Activated naive CD4-positive, alpha-beta T cell treated with anti-CD3 and anti-CD28 coated beads, Interleukin-2, amount 50 U/mL, for 72 hours (primary cell): Measurements from ENCODE around the gene KISS1. TPM values are rescaled to one million over a fixed set of nuclear protein-coding genes. Genes with fewer than 3 reads are reported as not detected.

Source experiments
- ATAC-seq, 2 donors: fragments of 150-1000 bp; cut with Tn5 transposase; 2 replicates each; pipeline ENCODE4 v1.10.0; 2021; ENCODE audit warnings: mild to moderate bottlenecking in 2 of 2, moderate library complexity in 2 of 2
- DNase-seq, 2 donors: peaks; one replicate each; pipeline ENCODE4 v3.0.0; 2021 to 2022; ENCODE audit warnings: low spot score in 2 of 2
- H3K27ac Mint-ChIP-seq, 2 donors: one replicate each; pipeline ENCODE4 v1.8.0; 2022; ENCODE audit warnings: mild to moderate bottlenecking in 2 of 2, mixed read lengths in 2 of 2
- H3K36me3 Mint-ChIP-seq, 2 donors: one replicate each; pipeline ENCODE4 v1.8.0; 2022; ENCODE audit warnings: mixed read lengths in 2 of 2
- H3K9me3 Mint-ChIP-seq, 2 donors: one replicate each; pipeline ENCODE4 v1.8.0; 2022; ENCODE audit warnings: mixed read lengths in 2 of 2
- total RNA-seq, 2 donors: library from RNA; stranded (reverse); gene quantifications; one replicate each; pipeline ENCODE4 v1.2.3, GENCODE V29; 2022

The KISS1 gene
- total RNA-seq, 2 donors from 2014 or later = 0.91 TPM; not detected in 1

- DNase-seq (no peak), ATAC-seq (no peak)
- Mint-ChIP-seq H3K36me3 (no peaks in the 10 kb centered on the region), H3K27ac (no peak overlapping the region), H3K9me3 (no peaks in the 10 kb centered on the region)
Measured at GRCh38 chr1:204153667-204154066, 42.6 kb downstream of the KISS1 start.

- ATAC-seq (peak in 1 of 2 donors; percentile 15), DNase-seq (no peak)
- H3K27ac Mint-ChIP-seq = no peak overlapping the region
- H3K36me3 Mint-ChIP-seq = no peaks in the 10 kb centered on the region
- H3K9me3 Mint-ChIP-seq = no peaks in the 10 kb centered on the region
Measured at GRCh38 chr1:204152310-204153044, 43.8 kb downstream of the KISS1 start.

- Mint-ChIP-seq H3K9me3 (no peaks in the 10 kb centered on the region), H3K36me3 (no peaks in the 10 kb centered on the region), H3K27ac (no peak within 1 kb of the TSS)
- ATAC-seq = peak; percentile 68 to 84
- DNase-seq = peak in 1 of 2 donors; percentile 51
Measured at GRCh38 chr1:204151552-204152309, 44.6 kb downstream of the KISS1 start, which contains the start of gene ETNK2. Gene ETNK2 (minus strand): TSS chr1:204152044. CDS start chr1:204151852, 192 bp downstream.

- H3K36me3 Mint-ChIP-seq = no peaks in the 10 kb centered on the region
- H3K27ac Mint-ChIP-seq = no peak overlapping the region
- no peaks in the 10 kb centered on the region for H3K9me3 Mint-ChIP-seq
- DNase-seq (no peak), ATAC-seq (peak; percentile 8 to 16)
Measured at GRCh38 chr1:204150702-204151551, 45.4 kb downstream of the KISS1 start.

GRCh38 chr1:204149635-204150565 lies 46.4 kb downstream of the KISS1 start:
- no peaks in the 10 kb centered on the region for H3K9me3 Mint-ChIP-seq
- no peak overlapping the region for H3K27ac Mint-ChIP-seq
- DNase-seq (no peak), ATAC-seq (no peak)
- H3K36me3 Mint-ChIP-seq = no peaks in the 10 kb centered on the region

GRCh38 chr1:204149107-204149506 lies 47.2 kb downstream of the KISS1 start:
- ATAC-seq = no peak
- Mint-ChIP-seq H3K36me3 (no peaks in the 10 kb centered on the region), H3K9me3 (no peaks in the 10 kb centered on the region), H3K27ac (no peak overlapping the region)
- DNase-seq = no peak

- Mint-ChIP-seq H3K9me3 (no peaks in the 10 kb centered on the region), H3K36me3 (no peaks in the 10 kb centered on the region), H3K27ac (peak overlapping the region in 1 of 2 donors; percentile 22)
- no peak for ATAC-seq
- DNase-seq = no peak
Measured at GRCh38 chr1:204147406-204148383, 48.6 kb downstream of the KISS1 start.

GRCh38 chr1:204146965-204147364 lies 49.3 kb downstream of the KISS1 start:
- peak overlapping the region in 1 of 2 donors; percentile 29 for H3K27ac Mint-ChIP-seq
- ATAC-seq (no peak), DNase-seq (no peak)
- no peaks in the 10 kb centered on the region for H3K36me3 Mint-ChIP-seq
- H3K9me3 Mint-ChIP-seq = no peaks in the 10 kb centered on the region

- DNase-seq (no peak), ATAC-seq (no peak)
- H3K9me3 Mint-ChIP-seq = no peaks in the 10 kb centered on the region
- H3K27ac Mint-ChIP-seq = peak overlapping the region in 1 of 2 donors; percentile 29
- H3K36me3 Mint-ChIP-seq = no peaks in the 10 kb centered on the region
Measured at GRCh38 chr1:204146309-204146708, 50.0 kb downstream of the KISS1 start.

- ATAC-seq = no peak
- no peaks in the 10 kb centered on the region for H3K36me3 Mint-ChIP-seq
- no peak for DNase-seq
- H3K27ac Mint-ChIP-seq = no peak overlapping the region
- no peaks in the 10 kb centered on the region for H3K9me3 Mint-ChIP-seq
Measured at GRCh38 chr1:204145033-204145504, 51.2 kb downstream of the KISS1 start.

- H3K27ac Mint-ChIP-seq = no peak overlapping the region
- no peak for DNase-seq
- no peaks in the 10 kb centered on the region for H3K36me3 Mint-ChIP-seq
- ATAC-seq = no peak
- H3K9me3 Mint-ChIP-seq = no peaks in the 10 kb centered on the region
Measured at GRCh38 chr1:204143276-204144041, 52.8 kb downstream of the KISS1 start.

- Mint-ChIP-seq H3K36me3 (no peaks in the 10 kb centered on the region), H3K9me3 (no peaks in the 10 kb centered on the region), H3K27ac (no peak overlapping the region)
- DNase-seq (no peak), ATAC-seq (peak; percentile 52 to 76)
Measured at GRCh38 chr1:204142032-204142974, 54.0 kb downstream of the KISS1 start.

GRCh38 chr1:204141131-204141530 lies 55.2 kb downstream of the KISS1 start:
- no peaks in the 10 kb centered on the region for H3K9me3 Mint-ChIP-seq
- H3K36me3 Mint-ChIP-seq = no peaks in the 10 kb centered on the region
- ATAC-seq = no peak
- DNase-seq = no peak
- H3K27ac Mint-ChIP-seq = peak overlapping the region in 1 of 2 donors; percentile 27
